Loucy (cell line): Measurements from ENCODE around the gene MAGIX.
A peak's percentile ranks its signal among the peaks of the same experiment; 100 is the strongest.

ENCODE experiments used
- H2AFZ ChIP-seq: fragments of 200-600 bp; sonication (generic); 2 replicates; pipeline ENCODE4 v1.6.0; 2016; ENCODE audit warnings: antibody characterized with exemption, mild to moderate bottlenecking, low read length, moderate library complexity
- H3F3A ChIP-seq: fragments of 200-600 bp; 2 replicates; pipeline ENCODE4 v1.6.0; 2016; ENCODE audit warnings: antibody characterized with exemption, low read depth, mild to moderate bottlenecking
- H3K27me3 ChIP-seq: fragments of 200-600 bp; sonication (generic); 2 replicates; pipeline ENCODE4 v1.6.1; 2014; ENCODE audit warnings: low read length, mild to moderate bottlenecking; ENCODE audit not compliant: insufficient read depth, poor library complexity, severe bottlenecking
- H3K36me3 ChIP-seq: fragments of 200-600 bp; sonication (generic); 2 replicates; pipeline ENCODE4 v1.6.1; 2016; ENCODE audit warnings: low read length; ENCODE audit not compliant: insufficient read depth
- H3K4me1 ChIP-seq: fragments of 200-600 bp; sonication (generic); 2 replicates; pipeline ENCODE4 v1.5.1; 2014; ENCODE audit warnings: low read length, mild to moderate bottlenecking; ENCODE audit not compliant: insufficient read depth, poor library complexity, severe bottlenecking
- H3K4me2 ChIP-seq: fragments of 200-600 bp; sonication (generic); 2 replicates; pipeline ENCODE4 v1.6.0; 2014; ENCODE audit warnings: antibody characterized with exemption, low read length, low read depth, mild to moderate bottlenecking; ENCODE audit not compliant: poor library complexity, severe bottlenecking
- H3K4me3 ChIP-seq: fragments of 200-600 bp; sonication (generic); 2 replicates; pipeline ENCODE4 v1.5.1; 2014; ENCODE audit warnings: low read length, mild to moderate bottlenecking, mixed read lengths; ENCODE audit not compliant: poor library complexity, severe bottlenecking
- H3K79me2 ChIP-seq: fragments of 200-600 bp; sonication (generic); 2 replicates; pipeline ENCODE4 v1.6.1; 2014; ENCODE audit warnings: low read length; ENCODE audit not compliant: insufficient read depth
- H3K9ac ChIP-seq: fragments of 200-600 bp; sonication (generic); 2 replicates; pipeline ENCODE4 v1.6.0; 2014; ENCODE audit warnings: mild to moderate bottlenecking, low read depth, low read length, moderate library complexity; ENCODE audit not compliant: poor library complexity, severe bottlenecking
- H3K9me2 ChIP-seq: fragments of 200-600 bp; sonication (generic); replicated peaks from 2 replicates; pipeline ENCODE4 v1.6.1; 2016; ENCODE audit warnings: low read depth, low read length, mixed read lengths
- H3K9me3 ChIP-seq: fragments of 200-600 bp; sonication (generic); 2 replicates; pipeline ENCODE4 v1.6.1; 2014; ENCODE audit warnings: mild to moderate bottlenecking, antibody characterized with exemption, low read length, low read depth; ENCODE audit not compliant: insufficient read depth
- H4K20me1 ChIP-seq: fragments of 200-600 bp; sonication (generic); 2 replicates; pipeline ENCODE4 v1.6.0; 2014; ENCODE audit warnings: antibody characterized with exemption, low read length, mild to moderate bottlenecking; ENCODE audit not compliant: insufficient read depth, poor library complexity, severe bottlenecking
- CTCF ChIP-seq: fragments of 200-600 bp; sonication (generic); conservative IDR thresholded peaks from 2 replicates; pipeline ENCODE4 v1.5.1; 2014; ENCODE audit warnings: mild to moderate bottlenecking, antibody characterized with exemption, low read length
- EZH2phosphoT487 ChIP-seq: fragments of 200-600 bp; IDR thresholded peaks from 2 replicates; pipeline ENCODE4 v1.6.1; 2018; ENCODE audit warnings: antibody characterized with exemption, mild to moderate bottlenecking, moderate library complexity, borderline replicate concordance

MAGIX gene

GRCh38 chrX:49186125-49187027 lies 23.8 kb downstream of the MAGIX start, which contains the start of gene PRICKLE3:
Gene PRICKLE3 (minus strand): TSS chrX:49186373. CDS start chrX:49186297, 76 bp downstream.
- H3K9ac ChIP-seq, result peak within 1 kb of the TSS; percentile 80
- peaks cover 9% of the 10 kb centered on the region for H3K4me1 ChIP-seq
- no peaks in the 10 kb centered on the region for H3K36me3 ChIP-seq
- no peaks in the 10 kb centered on the region for H3F3A ChIP-seq
- H3K9me2 ChIP-seq, result no peaks in the 10 kb centered on the region
- H4K20me1 ChIP-seq, result peaks cover 3% of the 10 kb centered on the region
- peak within 1 kb of the TSS; percentile 73 for H2AFZ ChIP-seq
- H3K79me2 ChIP-seq, result peaks cover 26% of the 10 kb centered on the region
- TF ChIP-seq EZH2phosphoT487, result no peak
- TF ChIP-seq CTCF, result peak; percentile 50
- no peaks in the 10 kb centered on the region for H3K27me3 ChIP-seq
- peak within 1 kb of the TSS; percentile 76 for H3K4me2 ChIP-seq
- H3K4me3 ChIP-seq, result peak within 1 kb of the TSS; percentile 89
- no peaks in the 10 kb centered on the region for H3K9me3 ChIP-seq

GRCh38 chrX:49187028-49187394 lies 24.5 kb downstream of the MAGIX start:
- H3K27me3 ChIP-seq, result no peaks in the 10 kb centered on the region
- H3K4me1 ChIP-seq, result peaks cover 9% of the 10 kb centered on the region
- H3K9ac ChIP-seq, result peak overlapping the region; percentile 80
- H3K4me3 ChIP-seq, result no peak overlapping the region
- no peaks in the 10 kb centered on the region for H3K9me2 ChIP-seq
- H3K79me2 ChIP-seq, result peaks cover 26% of the 10 kb centered on the region
- peaks cover 3% of the 10 kb centered on the region for H4K20me1 ChIP-seq
- no peaks in the 10 kb centered on the region for H3K36me3 ChIP-seq
- H3K9me3 ChIP-seq, result no peaks in the 10 kb centered on the region
- TF ChIP-seq CTCF, result no peak
- no peak for TF ChIP-seq EZH2phosphoT487
- H2AFZ ChIP-seq, result no peak overlapping the region
- H3F3A ChIP-seq, result no peaks in the 10 kb centered on the region
- peak overlapping the region; percentile 76 for H3K4me2 ChIP-seq

GRCh38 chrX:49187526-49187925 lies 25.0 kb downstream of the MAGIX start:
- TF ChIP-seq CTCF (no peak), EZH2phosphoT487 (no peak)
- H3K36me3 ChIP-seq, result no peaks in the 10 kb centered on the region
- H3K9ac ChIP-seq, result no peak overlapping the region
- H2AFZ ChIP-seq, result no peak overlapping the region
- peaks cover 3% of the 10 kb centered on the region for H4K20me1 ChIP-seq
- H3K4me3 ChIP-seq, result no peak overlapping the region
- no peaks in the 10 kb centered on the region for H3F3A ChIP-seq
- H3K9me2 ChIP-seq, result no peaks in the 10 kb centered on the region
- H3K9me3 ChIP-seq, result no peaks in the 10 kb centered on the region
- peaks cover 26% of the 10 kb centered on the region for H3K79me2 ChIP-seq
- no peak overlapping the region for H3K4me2 ChIP-seq
- peaks cover 11% of the 10 kb centered on the region for H3K4me1 ChIP-seq
- no peaks in the 10 kb centered on the region for H3K27me3 ChIP-seq
